Measurements from ENCODE around the gene LRCH2.

DNA sequence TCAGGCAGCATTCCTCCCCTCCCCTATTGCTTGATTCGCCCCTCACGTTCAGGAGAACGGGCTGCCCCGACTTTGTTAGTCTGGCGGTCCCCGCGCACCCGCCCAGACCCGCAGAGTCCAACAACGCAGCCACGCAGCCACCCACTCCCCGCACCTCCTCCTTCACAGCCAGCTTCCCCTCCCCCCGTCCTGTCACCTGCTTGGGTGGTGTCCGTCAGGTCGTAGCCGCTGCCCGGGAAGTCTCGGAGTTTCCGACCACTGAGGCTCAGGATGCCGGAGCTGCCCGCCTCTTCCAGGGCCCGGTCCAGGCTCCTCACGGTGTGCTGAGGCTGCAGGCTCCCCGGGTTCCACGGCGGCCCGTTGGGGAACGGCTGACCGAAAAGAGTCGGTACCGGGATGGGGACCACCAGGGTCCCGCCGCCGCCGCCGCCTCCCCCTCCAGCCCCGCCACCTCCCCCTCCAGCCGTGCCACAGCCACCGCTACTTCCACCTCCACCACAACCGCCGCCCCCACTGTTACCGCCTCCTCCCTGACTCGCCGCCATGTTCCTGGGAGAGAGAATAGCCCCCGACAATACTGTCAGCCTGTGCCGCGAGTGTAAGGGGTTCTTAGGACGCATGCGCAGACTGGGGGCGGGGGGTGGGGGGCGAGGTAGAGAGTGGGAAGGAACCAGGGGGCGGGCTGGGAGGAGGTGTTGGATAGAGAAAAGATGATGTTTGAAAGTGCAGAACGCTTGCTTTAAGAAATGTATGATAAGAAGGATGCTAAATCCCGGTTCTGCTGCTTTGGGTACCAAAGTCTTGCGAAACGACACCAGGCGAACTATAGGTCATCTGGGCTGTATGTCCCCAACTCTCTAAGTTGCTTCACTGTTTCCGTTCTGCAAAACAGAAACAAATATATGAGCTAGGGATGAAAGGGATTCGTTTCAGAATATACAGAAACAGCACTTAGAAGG, at the start of gene LRCH2:
- TF ChIP-seq, protein P1, sequence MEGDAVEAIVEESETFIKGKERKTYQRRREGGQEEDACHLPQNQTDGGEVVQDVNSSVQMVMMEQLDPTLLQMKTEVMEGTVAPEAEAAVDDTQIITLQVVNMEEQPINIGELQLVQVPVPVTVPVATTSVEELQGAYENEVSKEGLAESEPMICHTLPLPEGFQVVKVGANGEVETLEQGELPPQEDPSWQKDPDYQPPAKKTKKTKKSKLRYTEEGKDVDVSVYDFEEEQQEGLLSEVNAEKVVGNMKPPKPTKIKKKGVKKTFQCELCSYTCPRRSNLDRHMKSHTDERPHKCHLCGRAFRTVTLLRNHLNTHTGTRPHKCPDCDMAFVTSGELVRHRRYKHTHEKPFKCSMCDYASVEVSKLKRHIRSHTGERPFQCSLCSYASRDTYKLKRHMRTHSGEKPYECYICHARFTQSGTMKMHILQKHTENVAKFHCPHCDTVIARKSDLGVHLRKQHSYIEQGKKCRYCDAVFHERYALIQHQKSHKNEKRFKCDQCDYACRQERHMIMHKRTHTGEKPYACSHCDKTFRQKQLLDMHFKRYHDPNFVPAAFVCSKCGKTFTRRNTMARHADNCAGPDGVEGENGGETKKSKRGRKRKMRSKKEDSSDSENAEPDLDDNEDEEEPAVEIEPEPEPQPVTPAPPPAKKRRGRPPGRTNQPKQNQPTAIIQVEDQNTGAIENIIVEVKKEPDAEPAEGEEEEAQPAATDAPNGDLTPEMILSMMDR (IDR thresholded peaks at IDR 0.05) = no peak
- no peak for TF ChIP-seq POLR2A (IDR thresholded peaks at IDR 0.05)
